ENCODE measurements around the gene EXOC6.

GRCh38 chr10:92826061-92826460, 22.3 kb upstream of the EXOC6 start:
- no peak for TF ChIP-seq CTCF (IDR thresholded peaks at IDR 0.05)
- TF ChIP-seq POLR2A (IDR thresholded peaks at IDR 0.05), result no peak

Data from heart left ventricle (tissue), 13 donors.